ENCODE results near the gene COL19A1. TPM values are rescaled to one million over a fixed set of nuclear protein-coding genes. Genes with fewer than 3 reads are reported as not detected.

Gene COL19A1
- total and polyA plus RNA-seq, 9 of the 15 experiments (the other 6 are each of a cell fraction or from before 2014, with no cell fraction given) = not detected

GRCh38 chr6:69827276-69827893, 39.0 kb upstream of the COL19A1 start:
- intact Hi-C loops (cut with micrococcal nuclease) = no loop called here
- H2AFZ ChIP-seq (ENCODE audit: low read depth, low read length) = no peak overlapping the region
- ATAC-seq (no peak), FAIRE-seq (no peak), DNase-seq (ENCODE audit: extremely low read depth in 1 of 4, low spot score in 3 of 4) (no peak)
- no peaks in the 10 kb centered on the region for H4K20me1 ChIP-seq (replicated peaks; ENCODE audit: control insufficient read depth, insufficient read depth, low read length)
- ChIA-PET POLR2A (no interaction called here), CTCF (ENCODE audit: low intra/inter-chr PET ratio) (no interaction called here)
- in situ Hi-C loops (cut with MboI) = no loop called here
- H3K27ac ChIP-seq (ENCODE audit: extremely low read depth, low read depth, low read length) = no peak overlapping the region
- no peak overlapping the region for H3K4me2 ChIP-seq (ENCODE audit: insufficient read depth, low read length)
- H3K9me1 ChIP-seq (ENCODE audit: control insufficient read depth, insufficient read depth, low read length) = no peaks in the 10 kb centered on the region
- H3K27me3 ChIP-seq (ENCODE audit: control insufficient read depth in 2 of 2, insufficient read depth in 2 of 2, low read length in 2 of 2) = no peaks in the 10 kb centered on the region; a peak in 1 of 5 replicates
- 14% methylated on average over 2 of the region's 2 CpGs for WGBS (ENCODE audit: insufficient coverage, low coverage, missing lambda C conversion rate)
- H3K79me2 ChIP-seq (ENCODE audit: control insufficient read depth, insufficient read depth, low read length) = no peaks in the 10 kb centered on the region
- BruUV-seq (replicated peaks) = no TSS peak
- no peaks in the 10 kb centered on the region for H3K9me3 ChIP-seq (replicated peaks; ENCODE audit: control insufficient read depth, insufficient read depth, low read depth, low read length)
- H3K4me1 ChIP-seq (replicated peaks in 1 of 2; ENCODE audit: control insufficient read depth in 2 of 2, insufficient read depth in 2 of 2, low read length in 2 of 2) = peaks cover 0 to 5% of the 10 kb centered on the region in 2 experiments; a peak in 2 of 5 replicates
- H3K9ac ChIP-seq (ENCODE audit: insufficient read depth in 1 of 2, low read depth in 2 of 2, low read length in 2 of 2) = no peak overlapping the region
- H3K4me3 ChIP-seq = no peak overlapping the region
- no peaks in the 10 kb centered on the region for H3K36me3 ChIP-seq (ENCODE audit: control insufficient read depth, insufficient read depth, low read length)
- TF ChIP-seq CHD4 (IDR thresholded peaks at IDR 0.05; ENCODE audit: insufficient read depth, insufficient replicate concordance, low read depth, low read length, poor library complexity, severe bottlenecking) (no peak), NFRKB (IDR thresholded peaks at IDR 0.05; ENCODE audit: low read depth) (no peak), ZKSCAN3 (CRISPR knock-in tag; IDR thresholded peaks at IDR 0.05) (no peak), SAFB (IDR thresholded peaks at IDR 0.05; ENCODE audit: borderline replicate concordance, low read depth, low read length) (no peak), LCOR (CRISPR knock-in tag; IDR thresholded peaks at IDR 0.05) (no peak), GATAD2A (IDR thresholded peaks at IDR 0.05) (no peak), CBX1 (IDR thresholded peaks at IDR 0.05; ENCODE audit: low read depth) (no peak), HMGN3 (IDR thresholded peaks at IDR 0.05; ENCODE audit: borderline replicate concordance, extremely low read depth, insufficient read length, low read depth, low read length) (no peak), MEIS2 (IDR thresholded peaks at IDR 0.05; ENCODE audit: partially characterized antibody) (no peak), POLR3G (IDR thresholded peaks at IDR 0.05; ENCODE audit: extremely low read depth, insufficient read length, insufficient replicate concordance) (no peak), NONO (IDR thresholded peaks at IDR 0.05; ENCODE audit: low read depth in 2 of 2, low read length in 1 of 2) (no peak), TCF15 (CRISPR knock-in tag; IDR thresholded peaks at IDR 0.05) (no peak)
- TF ChIP-seq, protein P1, sequence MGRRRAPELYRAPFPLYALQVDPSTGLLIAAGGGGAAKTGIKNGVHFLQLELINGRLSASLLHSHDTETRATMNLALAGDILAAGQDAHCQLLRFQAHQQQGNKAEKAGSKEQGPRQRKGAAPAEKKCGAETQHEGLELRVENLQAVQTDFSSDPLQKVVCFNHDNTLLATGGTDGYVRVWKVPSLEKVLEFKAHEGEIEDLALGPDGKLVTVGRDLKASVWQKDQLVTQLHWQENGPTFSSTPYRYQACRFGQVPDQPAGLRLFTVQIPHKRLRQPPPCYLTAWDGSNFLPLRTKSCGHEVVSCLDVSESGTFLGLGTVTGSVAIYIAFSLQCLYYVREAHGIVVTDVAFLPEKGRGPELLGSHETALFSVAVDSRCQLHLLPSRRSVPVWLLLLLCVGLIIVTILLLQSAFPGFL (CRISPR knock-in tag; IDR thresholded peaks at IDR 0.05) = no peak
- TF ChIP-seq, protein P2, sequence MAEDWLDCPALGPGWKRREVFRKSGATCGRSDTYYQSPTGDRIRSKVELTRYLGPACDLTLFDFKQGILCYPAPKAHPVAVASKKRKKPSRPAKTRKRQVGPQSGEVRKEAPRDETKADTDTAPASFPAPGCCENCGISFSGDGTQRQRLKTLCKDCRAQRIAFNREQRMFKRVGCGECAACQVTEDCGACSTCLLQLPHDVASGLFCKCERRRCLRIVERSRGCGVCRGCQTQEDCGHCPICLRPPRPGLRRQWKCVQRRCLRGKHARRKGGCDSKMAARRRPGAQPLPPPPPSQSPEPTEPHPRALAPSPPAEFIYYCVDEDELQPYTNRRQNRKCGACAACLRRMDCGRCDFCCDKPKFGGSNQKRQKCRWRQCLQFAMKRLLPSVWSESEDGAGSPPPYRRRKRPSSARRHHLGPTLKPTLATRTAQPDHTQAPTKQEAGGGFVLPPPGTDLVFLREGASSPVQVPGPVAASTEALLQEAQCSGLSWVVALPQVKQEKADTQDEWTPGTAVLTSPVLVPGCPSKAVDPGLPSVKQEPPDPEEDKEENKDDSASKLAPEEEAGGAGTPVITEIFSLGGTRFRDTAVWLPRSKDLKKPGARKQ (CRISPR knock-in tag; IDR thresholded peaks at IDR 0.05) = no peak
- TF ChIP-seq, protein P3, sequence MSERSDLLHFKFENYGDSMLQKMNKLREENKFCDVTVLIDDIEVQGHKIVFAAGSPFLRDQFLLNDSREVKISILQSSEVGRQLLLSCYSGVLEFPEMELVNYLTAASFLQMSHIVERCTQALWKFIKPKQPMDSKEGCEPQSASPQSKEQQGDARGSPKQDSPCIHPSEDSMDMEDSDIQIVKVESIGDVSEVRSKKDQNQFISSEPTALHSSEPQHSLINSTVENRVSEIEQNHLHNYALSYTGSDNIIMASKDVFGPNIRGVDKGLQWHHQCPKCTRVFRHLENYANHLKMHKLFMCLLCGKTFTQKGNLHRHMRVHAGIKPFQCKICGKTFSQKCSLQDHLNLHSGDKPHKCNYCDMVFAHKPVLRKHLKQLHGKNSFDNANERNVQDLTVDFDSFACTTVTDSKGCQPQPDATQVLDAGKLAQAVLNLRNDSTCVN (CRISPR knock-in tag; IDR thresholded peaks at IDR 0.05) = no peak
- TF ChIP-seq, protein P4, sequence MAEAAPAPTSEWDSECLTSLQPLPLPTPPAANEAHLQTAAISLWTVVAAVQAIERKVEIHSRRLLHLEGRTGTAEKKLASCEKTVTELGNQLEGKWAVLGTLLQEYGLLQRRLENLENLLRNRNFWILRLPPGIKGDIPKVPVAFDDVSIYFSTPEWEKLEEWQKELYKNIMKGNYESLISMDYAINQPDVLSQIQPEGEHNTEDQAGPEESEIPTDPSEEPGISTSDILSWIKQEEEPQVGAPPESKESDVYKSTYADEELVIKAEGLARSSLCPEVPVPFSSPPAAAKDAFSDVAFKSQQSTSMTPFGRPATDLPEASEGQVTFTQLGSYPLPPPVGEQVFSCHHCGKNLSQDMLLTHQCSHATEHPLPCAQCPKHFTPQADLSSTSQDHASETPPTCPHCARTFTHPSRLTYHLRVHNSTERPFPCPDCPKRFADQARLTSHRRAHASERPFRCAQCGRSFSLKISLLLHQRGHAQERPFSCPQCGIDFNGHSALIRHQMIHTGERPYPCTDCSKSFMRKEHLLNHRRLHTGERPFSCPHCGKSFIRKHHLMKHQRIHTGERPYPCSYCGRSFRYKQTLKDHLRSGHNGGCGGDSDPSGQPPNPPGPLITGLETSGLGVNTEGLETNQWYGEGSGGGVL (CRISPR knock-in tag; IDR thresholded peaks at IDR 0.05) = no peak
